HG03460 (cell line): ENCODE measurements around the gene TMTC4.
"Not testable (repeated sequence)": the region's sequence is repeated elsewhere in the genome, so short reads cannot be mapped to it uniquely, and the experiment has no call there.

Source experiments
- ATAC-seq: cut with Tn5 transposase; IDR thresholded peaks from one replicate; pipeline ENCODE4 v1.9.1; 2021; ENCODE audit not compliant: unreplicated experiment

The TMTC4 gene

DNA sequence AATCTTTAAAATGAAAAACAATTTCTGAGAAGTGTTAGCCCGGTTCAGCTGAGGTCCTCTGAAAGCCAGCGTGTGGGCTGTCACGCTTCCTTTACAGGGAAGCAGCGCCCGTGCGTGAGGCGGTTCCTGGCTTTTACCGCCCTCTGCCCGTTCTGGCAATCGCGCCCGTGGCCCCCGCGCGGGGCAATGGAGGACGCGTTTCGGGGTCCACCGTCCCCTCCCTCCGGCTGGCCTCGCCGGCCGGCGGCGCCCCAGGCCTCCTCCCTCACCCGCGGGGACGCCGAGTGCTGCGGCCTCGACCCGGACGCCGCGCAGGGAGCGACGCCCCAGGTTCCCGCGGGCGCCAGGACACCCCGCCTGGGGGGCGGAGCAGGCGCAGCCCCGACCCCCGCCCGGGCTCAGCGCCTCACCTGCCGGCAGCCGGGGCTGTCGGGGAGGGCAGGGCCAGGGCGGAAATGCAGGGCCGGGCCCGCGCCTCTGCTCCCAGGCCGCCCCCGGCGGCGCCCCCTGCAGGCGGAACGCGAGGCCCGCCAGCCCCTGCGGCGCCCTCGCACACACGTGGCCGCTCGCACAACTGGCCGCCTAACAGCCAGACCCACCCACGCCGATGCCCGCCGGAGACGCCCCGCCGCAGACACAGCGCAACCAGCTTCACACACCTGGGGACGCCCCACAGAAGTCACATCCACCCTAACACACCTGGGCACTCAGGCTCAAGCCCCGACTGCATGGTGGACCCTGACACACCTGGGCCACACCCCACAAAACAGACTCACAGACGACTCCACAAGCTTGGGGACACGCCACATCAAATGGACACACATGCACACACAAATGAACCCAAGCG lies 86.0 kb downstream of the TMTC4 start, which contains the start of gene GGACT:
Gene GGACT (minus strand): TSS at position 459 of the 847 bp plus-strand sequence. CDS start 56,198 bp downstream, outside the sequence.
- peak; percentile 96 for ATAC-seq

DNA sequence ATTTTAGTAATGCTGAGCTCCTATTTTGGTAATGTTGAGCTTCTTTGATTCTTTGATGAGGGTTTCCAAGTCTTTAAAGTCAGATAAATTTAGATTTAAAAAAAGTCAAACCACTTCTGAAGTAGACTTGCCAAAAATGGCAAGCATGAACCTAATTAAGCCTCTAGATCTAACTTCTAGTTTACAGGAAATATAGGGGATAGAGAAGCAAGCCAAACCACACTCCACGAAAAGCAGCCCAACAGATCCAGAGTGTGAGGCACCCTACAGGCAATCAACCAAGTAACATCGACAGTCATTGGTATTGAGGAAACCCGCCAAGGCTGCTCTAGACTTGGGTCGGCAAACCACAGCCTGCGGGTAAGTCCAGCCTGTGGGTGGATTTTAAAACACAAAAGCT lies 89.7 kb downstream of the TMTC4 start:
- ATAC-seq = no peak

DNA sequence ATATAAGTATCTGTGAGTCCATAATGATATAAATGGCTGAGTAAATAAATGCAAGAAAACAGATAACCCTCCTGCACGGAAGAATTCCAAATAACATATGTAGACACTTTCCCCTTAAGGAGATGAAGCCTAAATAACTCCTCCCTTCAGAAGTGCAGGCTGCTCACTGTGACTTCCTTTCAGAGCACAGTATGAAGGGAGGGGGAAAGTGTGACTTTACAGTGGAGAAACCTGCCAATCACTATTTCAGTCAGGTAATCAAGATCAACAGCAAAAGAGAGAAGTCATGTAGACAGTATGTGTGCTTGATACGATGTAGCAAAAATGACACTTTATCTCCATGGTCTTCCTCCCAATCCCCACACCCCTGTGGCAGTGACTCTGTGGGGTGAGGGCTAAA lies 93.1 kb downstream of the TMTC4 start:
- no peak for ATAC-seq

DNA sequence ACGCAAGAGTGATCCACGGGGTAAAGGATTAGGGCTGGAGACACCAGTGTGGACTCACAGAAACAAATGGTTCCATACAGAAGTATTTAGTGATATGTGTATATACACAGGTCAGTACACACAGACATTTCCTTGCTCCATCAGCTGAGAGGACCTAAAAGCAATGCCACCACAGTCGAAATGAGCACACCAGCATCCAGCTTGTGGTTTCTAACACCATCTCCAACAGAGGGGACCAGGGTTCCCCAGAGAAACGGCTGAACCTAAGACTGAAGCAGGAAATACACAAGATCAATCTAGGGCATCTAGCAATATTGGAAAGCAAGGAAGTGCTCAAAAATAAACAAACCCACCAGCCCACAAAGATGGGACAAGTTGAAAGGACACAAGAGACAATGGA lies 93.6 kb downstream of the TMTC4 start:
- ATAC-seq = no peak

DNA sequence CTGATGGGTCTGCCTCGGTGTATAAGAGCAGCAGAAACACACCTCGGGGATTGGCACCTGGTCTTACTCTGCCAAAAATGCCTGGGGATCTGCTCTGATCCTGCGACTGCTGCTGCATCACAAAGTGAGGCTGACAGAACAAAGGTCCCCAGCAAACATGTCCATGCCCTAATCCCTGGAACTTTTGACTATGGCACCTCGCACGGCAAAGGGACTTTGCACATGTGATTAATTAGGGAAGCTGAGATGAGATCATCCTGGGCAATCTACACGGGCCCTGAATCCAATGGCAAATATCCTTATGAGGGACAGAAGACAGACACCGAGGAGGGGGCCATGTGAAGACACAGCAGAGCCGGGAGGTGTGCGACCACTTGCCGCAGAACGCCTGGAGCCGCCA lies 94.5 kb downstream of the TMTC4 start:
- ATAC-seq = no peak

DNA sequence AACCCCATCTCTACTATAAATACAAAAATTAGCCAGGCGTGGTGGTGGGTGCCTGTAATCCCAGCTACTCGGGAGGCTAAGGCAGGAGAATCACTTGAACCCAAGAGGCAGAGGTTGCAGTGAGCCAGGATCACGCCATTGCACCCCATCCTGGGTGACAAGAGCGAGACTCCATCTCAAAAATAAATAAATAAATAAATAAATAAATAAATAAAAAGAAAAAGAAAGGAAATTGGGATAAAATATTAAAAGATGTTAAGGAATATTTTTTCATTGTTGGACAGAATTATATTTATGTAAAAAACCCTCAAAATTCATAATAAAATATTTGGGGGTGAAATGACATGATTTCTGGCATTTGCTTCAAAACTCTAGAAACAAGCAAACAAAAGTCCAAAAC lies 97.4 kb downstream of the TMTC4 start:
- not testable (repeated sequence) for ATAC-seq

DNA sequence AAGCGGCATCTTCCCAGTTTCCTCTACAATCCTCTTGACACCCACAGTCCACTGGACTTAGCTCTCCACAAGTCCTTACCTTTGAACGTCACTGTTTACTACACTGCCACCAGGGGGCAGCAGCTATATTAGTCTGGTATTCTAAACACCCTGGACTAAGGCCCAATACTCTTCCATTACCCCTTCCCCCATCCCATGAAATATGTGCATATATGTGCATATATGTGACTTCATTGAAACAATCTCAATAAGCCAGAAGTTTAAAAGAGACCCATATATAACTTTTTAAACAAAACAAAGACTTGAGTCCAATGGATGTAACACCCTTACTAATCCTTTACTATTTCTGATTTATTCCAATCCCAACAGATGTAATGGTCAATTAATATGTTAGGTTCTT lies 101.5 kb downstream of the TMTC4 start:
- ATAC-seq = peak; percentile 93

DNA sequence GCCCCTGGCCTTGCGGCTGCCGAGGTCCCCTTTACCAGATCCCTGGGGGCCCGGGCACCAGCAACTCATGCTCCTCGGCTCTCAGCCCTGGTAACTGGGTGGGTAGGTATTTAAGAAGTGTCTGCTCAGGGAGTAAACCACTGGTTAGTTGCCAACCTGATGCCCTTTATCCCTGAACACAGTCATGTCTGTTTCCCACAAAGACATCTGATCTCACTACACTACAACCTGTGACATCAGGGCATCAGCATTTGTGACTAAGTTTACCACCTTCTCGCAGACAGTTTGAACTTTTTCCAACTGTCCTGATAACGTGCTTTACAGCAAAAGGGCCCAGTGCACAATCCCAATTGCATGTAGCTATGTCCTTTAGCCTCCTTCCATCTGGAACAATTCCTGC lies 108.1 kb downstream of the TMTC4 start:
- no peak for ATAC-seq

DNA sequence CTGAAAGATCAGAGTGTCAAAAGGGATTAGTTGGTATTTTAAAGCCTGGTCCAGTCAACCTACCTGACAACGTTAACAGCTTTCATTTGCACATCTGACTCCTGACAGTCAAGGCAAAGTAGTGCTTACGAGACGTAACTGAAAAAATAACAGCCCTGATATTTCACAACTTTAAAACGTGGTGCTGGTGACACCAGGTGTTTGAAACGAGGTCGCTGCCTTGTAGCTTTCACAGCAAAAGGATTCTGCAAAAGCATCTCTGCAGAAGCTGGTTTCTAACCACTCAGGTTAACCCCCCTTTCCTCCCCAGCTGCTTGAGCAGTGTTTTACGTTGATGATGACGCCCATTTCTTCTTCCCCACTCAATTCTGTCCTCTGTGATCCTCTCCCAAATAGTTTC lies 109.3 kb downstream of the TMTC4 start:
- no peak for ATAC-seq

DNA sequence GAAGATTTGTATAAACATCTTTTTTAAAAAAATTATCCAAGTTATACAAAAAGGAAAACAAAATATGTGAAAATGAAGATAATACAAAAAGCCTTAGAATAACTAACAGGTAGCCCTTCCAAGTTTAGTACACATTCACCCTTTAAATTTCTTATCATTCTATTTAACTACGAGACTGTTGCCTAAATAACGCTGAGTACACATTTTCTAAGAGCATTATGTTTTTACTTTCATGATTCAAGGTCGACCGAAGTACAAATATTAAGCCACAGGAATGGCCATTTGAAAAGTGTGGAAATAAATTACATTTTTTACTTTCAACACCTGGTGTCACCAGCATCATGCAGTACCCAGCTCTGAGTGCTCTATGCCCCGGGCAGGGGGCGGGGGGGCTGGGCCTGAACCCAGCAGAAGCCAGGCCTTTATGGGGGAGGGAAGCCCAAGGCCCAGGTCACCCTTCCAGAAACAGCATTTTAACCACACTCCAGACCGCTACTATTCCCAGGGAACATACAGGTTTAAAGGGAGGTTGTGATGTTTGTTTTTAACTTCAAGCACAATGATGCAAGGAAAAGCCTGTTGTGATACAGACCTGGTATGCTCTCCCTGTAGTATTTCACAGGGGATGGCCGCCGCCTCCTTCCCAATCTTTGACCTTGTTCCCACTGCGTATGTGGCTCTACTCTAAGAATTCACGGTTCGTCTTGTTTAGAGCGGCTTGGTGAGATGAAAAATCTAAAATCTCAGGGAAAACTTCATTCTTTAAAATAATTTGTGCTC lies 110.0 kb downstream of the TMTC4 start:
- ATAC-seq = no peak

DNA sequence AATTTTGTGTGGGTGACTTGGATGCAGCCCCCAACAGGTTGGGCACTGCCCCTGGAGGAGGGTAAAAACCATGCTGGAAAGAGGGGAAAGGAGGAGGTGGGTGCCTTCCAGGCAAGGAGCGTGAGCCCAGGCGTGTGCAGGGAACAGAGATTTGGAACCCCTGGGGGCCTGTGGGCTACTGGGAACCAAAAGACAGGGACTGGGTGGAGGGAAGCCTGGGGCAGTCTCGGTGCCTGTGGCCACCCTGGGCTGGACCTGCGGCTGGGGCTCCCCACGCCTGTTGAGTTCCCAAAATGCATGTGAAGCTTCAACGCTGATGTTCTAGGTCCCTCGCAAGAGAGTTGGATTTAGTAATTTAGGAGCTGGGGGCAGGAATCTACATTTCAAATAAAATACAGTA lies 110.8 kb downstream of the TMTC4 start:
- no peak for ATAC-seq

DNA sequence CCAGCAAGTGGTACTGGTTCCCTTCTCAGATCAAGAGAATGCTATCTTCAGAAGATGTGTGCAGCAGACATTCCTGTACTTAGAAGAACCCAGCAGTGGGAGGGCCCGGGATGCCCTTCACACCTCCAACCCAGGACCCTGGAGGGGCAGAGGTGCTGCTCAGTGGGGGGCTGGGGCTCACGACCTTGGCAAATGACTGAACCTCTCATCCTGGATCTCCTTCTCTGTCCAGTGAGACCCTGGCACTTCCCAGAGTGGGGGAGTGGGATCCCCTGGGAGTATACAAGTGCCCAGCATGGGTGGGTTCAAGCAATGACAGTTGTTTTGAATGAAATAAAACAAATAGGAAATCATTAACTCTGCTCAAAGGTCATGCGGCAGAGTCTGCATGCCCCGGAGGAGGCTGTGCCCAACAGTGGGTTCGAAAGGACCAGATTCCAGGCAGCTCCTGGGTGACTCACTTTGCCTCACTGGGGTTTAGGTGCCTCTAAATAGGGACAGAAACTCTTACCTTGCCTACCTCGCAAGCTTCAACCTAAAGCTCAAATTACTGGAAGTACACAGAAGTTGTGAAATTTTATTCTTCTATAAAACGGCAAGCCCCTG lies 112.9 kb downstream of the TMTC4 start:
- no peak for ATAC-seq

DNA sequence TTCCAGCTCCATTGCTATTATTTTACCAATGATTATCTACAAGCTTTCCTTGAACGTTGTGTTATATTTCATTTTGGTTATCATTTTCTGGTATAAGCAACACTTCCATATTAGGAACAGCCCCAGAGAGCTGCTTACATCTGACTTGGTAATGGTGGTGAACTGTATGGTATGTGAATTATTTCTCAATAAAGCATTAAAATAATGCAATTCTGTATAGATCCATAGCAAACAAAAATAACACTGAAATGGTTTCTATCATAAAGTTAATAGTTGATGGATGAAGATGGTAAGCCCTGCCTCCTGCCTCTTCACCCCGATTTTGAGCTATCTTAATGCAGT lies 113.5 kb downstream of the TMTC4 start:
- no peak for ATAC-seq

DNA sequence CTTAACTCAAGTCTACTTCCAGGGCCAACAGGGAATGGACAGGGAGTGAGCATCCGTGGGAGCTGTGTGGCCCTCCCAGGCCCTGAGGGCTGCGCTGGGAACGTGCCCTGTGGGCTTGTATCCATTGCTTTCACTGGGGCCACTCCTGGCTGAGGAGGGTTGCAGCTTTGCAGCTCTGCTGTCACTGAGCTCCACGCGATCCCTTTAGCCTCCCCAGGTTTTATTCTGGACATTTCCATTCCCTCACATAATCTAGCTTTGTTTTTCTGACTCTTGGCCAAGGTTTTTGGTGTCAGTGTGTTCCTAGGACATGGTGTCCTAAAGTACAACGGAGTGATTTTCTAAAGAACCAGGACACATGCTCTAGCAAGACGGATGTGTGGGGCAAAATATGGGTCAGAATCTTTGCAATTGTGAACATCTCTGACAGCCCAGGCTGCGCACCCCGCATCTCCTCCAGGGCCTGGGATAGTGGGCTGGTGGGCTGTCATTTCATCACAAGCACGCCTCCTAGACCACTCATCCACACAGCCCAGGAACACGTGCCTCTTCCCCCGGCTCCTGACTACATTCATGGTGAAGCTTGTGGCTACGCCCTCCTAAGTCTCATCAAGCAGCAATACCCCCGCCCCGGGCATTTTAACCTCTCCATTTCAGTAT lies 114.0 kb downstream of the TMTC4 start:
- ATAC-seq = no peak

DNA sequence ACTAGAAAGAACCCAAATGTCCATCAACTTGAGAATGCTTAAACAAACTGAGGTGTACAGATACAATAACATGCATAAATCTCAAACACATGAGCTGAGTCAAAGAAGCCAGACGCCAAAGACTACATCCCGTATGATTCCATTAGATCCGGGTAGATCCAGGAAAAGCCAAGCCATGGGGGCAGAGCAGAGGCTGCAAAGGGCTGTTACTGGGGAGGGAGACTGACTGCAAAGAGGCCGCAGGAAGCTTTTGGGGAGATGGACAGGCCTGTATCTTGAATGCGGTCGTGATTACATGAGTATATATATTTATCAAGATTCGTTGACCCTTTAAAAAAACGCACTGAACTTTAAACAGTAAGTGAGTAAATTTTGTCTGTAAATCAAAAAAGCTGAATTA lies 114.7 kb downstream of the TMTC4 start:
- ATAC-seq = no peak
